ENCODE data around the gene TNS1. TPM values are rescaled to one million over a fixed set of nuclear protein-coding genes. Genes with fewer than 3 reads are reported as not detected.

Gene TNS1
- total RNA-seq, 1 experiment from 2014 or later = 3.0 TPM

- Histone ChIP-seq H3K4me3 (no peak overlapping the region), H3K27me3 (peaks cover 24% of the 10 kb centered on the region), H3K4me1 (no peaks in the 10 kb centered on the region), H3K9me3 (replicated peaks) (no peaks in the 10 kb centered on the region), H3K27ac (no peak overlapping the region), H3K36me3 (no peaks in the 10 kb centered on the region)
- DNase-seq = no peak
These were observed 54.4 kb downstream of the TNS1 start for GRCh38 chr2:217948351-217948791.

- H3K36me3 ChIP-seq = no peaks in the 10 kb centered on the region
- no peak for DNase-seq
- H3K27me3 ChIP-seq = peaks cover 24% of the 10 kb centered on the region
- H3K9me3 ChIP-seq (replicated peaks) = no peaks in the 10 kb centered on the region
- no peak overlapping the region for H3K4me3 ChIP-seq
- H3K4me1 ChIP-seq = no peaks in the 10 kb centered on the region
- no peak overlapping the region for H3K27ac ChIP-seq
These were observed 55.1 kb downstream of the TNS1 start for GRCh38 chr2:217947383-217948350.

GRCh38 chr2:217946051-217946450 lies 56.7 kb downstream of the TNS1 start:
- Histone ChIP-seq H3K36me3 (no peaks in the 10 kb centered on the region), H3K27me3 (peaks cover 24% of the 10 kb centered on the region), H3K4me1 (no peaks in the 10 kb centered on the region), H3K4me3 (no peak overlapping the region), H3K9me3 (replicated peaks) (no peaks in the 10 kb centered on the region), H3K27ac (no peak overlapping the region)
- no peak for DNase-seq

- no peaks in the 10 kb centered on the region for H3K4me1 ChIP-seq
- no peaks in the 10 kb centered on the region for H3K36me3 ChIP-seq
- H3K4me3 ChIP-seq = no peak overlapping the region
- no peaks in the 10 kb centered on the region for H3K9me3 ChIP-seq (replicated peaks)
- peaks cover 24% of the 10 kb centered on the region for H3K27me3 ChIP-seq
- DNase-seq = no peak
- no peak overlapping the region for H3K27ac ChIP-seq
These were observed 57.3 kb downstream of the TNS1 start for GRCh38 chr2:217945530-217945929.

- Histone ChIP-seq H3K4me3 (no peak overlapping the region), H3K36me3 (no peaks in the 10 kb centered on the region), H3K9me3 (replicated peaks) (no peaks in the 10 kb centered on the region), H3K27ac (no peak overlapping the region), H3K4me1 (no peaks in the 10 kb centered on the region), H3K27me3 (peaks cover 20% of the 10 kb centered on the region)
- no peak for DNase-seq
These were observed 57.9 kb downstream of the TNS1 start for GRCh38 chr2:217944923-217945322.

GRCh38 chr2:217944366-217944765 lies 58.4 kb downstream of the TNS1 start:
- Histone ChIP-seq H3K9me3 (replicated peaks) (no peaks in the 10 kb centered on the region), H3K27me3 (peaks cover 17% of the 10 kb centered on the region), H3K27ac (no peak overlapping the region), H3K4me3 (no peak overlapping the region), H3K36me3 (no peaks in the 10 kb centered on the region), H3K4me1 (no peaks in the 10 kb centered on the region)
- DNase-seq = no peak

- Histone ChIP-seq H3K4me1 (no peaks in the 10 kb centered on the region), H3K27ac (no peak overlapping the region)
- peak; percentile 37 to 52 for DNase-seq
These were observed 59.1 kb downstream of the TNS1 start for GRCh38 chr2:217943446-217944321.

GRCh38 chr2:217942731-217943335 lies 60.0 kb downstream of the TNS1 start:
- Histone ChIP-seq H3K4me1 (no peaks in the 10 kb centered on the region; the same call in 1 of the 2 replicates), H3K27ac (no peak overlapping the region), H3K27me3 (peaks cover 12% of the 10 kb centered on the region), H3K4me3 (no peak overlapping the region), H3K36me3 (no peaks in the 10 kb centered on the region), H3K9me3 (replicated peaks) (no peaks in the 10 kb centered on the region)
- peak in 1 of 2 experiments; percentile 17 for DNase-seq

More at GRCh38 chr2:217943446-217944321, 59.1 kb downstream of the TNS1 start:
- peaks cover 17% of the 10 kb centered on the region for H3K27me3 ChIP-seq
- H3K4me3 ChIP-seq = no peak overlapping the region
- no peaks in the 10 kb centered on the region for H3K9me3 ChIP-seq (replicated peaks)
- H3K36me3 ChIP-seq = no peaks in the 10 kb centered on the region

- Histone ChIP-seq H3K27me3 (peaks cover 7% of the 10 kb centered on the region; the same call in 1 of the 2 replicates), H3K4me1 (no peaks in the 10 kb centered on the region; the same call in 1 of the 2 replicates), H3K9me3 (replicated peaks) (no peaks in the 10 kb centered on the region), H3K4me3 (no peak overlapping the region), H3K36me3 (no peaks in the 10 kb centered on the region), H3K27ac (no peak overlapping the region)
- no peak for DNase-seq
These were observed 60.7 kb downstream of the TNS1 start for GRCh38 chr2:217941886-217942728.

- Histone ChIP-seq H3K27me3 (peaks cover 4% of the 10 kb centered on the region; the same call in 1 of the 2 replicates), H3K27ac (no peak overlapping the region), H3K4me3 (no peak overlapping the region), H3K4me1 (no peaks in the 10 kb centered on the region; the same call in 1 of the 2 replicates), H3K36me3 (no peaks in the 10 kb centered on the region), H3K9me3 (replicated peaks) (no peaks in the 10 kb centered on the region)
- no peak for DNase-seq
These were observed 61.5 kb downstream of the TNS1 start for GRCh38 chr2:217941339-217941738.

GRCh38 chr2:217940261-217941220 lies 62.3 kb downstream of the TNS1 start:
- DNase-seq = no peak

GRCh38 chr2:217939629-217940245 lies 63.1 kb downstream of the TNS1 start:
- Histone ChIP-seq H3K9me3 (replicated peaks) (no peaks in the 10 kb centered on the region), H3K4me3 (no peak overlapping the region), H3K36me3 (no peaks in the 10 kb centered on the region), H3K4me1 (no peaks in the 10 kb centered on the region; the same call in 1 of the 2 replicates), H3K27ac (no peak overlapping the region), H3K27me3 (peaks cover 3% of the 10 kb centered on the region; the same call in 1 of the 2 replicates)
- DNase-seq = no peak

More at GRCh38 chr2:217940261-217941220, 62.3 kb downstream of the TNS1 start:
- Histone ChIP-seq H3K27me3 (peaks cover 3% of the 10 kb centered on the region; the same call in 1 of the 2 replicates), H3K36me3 (no peaks in the 10 kb centered on the region), H3K9me3 (replicated peaks) (no peaks in the 10 kb centered on the region), H3K27ac (no peak overlapping the region), H3K4me3 (no peak overlapping the region), H3K4me1 (no peaks in the 10 kb centered on the region; the same call in 1 of the 2 replicates)
